CD4-positive, alpha-beta T cell treated with Interleukin-15 for 1 hour (primary cell): ENCODE results near the gene RTP3.

Source experiments
- DNase-seq: peaks from one replicate; pipeline ENCODE4 v3.0.0-alpha.2; 2020

RTP3 gene

DNA sequence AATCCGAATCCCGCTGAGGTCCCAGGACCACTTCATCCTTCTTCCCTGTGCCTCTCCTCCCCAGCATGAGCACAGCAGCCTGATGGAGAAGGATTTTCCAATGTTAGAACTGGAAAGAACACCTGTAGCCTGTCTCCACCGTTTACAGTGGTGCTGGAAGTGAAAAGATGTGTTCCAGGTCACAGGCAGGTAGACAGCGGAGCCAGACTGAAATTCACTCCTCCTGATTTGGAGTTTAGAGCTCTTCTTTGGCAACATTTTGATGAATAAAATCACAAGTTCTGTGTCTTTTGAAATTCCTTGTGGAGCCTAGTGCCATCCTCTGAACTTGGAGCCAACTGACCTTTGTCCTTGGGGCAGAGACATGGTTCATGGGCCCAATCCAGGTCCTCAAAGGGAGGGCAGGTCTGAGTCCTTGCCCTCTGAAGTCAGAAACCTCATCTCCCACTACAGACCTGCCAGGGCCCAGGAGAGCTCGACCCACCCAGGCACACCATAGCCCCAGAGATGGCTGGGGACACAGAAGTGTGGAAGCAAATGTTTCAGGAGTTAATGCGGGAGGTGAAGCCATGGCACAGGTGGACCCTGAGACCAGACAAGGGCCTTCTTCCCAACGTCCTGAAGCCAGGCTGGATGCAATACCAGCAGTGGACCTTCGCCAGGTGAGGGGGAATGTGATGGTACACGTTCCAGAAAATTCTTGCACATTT, at the start of gene RTP3:
RTP3 (plus strand) TSS at position 421 of the 710 bp plus-strand sequence; CDS start at position 508, 87 bp downstream.
- DNase-seq = no peak

DNA sequence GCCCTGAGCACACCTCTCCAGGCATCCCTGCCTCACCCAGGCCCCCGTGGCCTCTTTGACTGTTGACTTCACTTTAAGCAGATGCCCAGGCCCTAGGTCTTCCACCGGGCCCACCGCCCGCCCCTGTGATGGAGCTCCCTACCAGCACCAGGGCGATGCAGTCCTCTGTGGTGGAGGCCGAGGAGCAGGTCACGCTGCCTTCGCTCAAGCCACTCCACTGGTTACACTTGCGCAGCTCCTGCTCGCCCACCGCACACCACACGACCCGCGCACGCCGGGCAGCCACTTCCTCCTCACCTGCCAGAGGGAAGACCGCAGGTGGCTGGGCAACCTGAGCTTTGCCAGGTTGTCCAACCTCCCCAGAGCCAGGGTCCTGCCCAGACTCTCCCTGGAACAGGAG, 49.1 kb upstream of the RTP3 start:
- no peak for DNase-seq

DNA sequence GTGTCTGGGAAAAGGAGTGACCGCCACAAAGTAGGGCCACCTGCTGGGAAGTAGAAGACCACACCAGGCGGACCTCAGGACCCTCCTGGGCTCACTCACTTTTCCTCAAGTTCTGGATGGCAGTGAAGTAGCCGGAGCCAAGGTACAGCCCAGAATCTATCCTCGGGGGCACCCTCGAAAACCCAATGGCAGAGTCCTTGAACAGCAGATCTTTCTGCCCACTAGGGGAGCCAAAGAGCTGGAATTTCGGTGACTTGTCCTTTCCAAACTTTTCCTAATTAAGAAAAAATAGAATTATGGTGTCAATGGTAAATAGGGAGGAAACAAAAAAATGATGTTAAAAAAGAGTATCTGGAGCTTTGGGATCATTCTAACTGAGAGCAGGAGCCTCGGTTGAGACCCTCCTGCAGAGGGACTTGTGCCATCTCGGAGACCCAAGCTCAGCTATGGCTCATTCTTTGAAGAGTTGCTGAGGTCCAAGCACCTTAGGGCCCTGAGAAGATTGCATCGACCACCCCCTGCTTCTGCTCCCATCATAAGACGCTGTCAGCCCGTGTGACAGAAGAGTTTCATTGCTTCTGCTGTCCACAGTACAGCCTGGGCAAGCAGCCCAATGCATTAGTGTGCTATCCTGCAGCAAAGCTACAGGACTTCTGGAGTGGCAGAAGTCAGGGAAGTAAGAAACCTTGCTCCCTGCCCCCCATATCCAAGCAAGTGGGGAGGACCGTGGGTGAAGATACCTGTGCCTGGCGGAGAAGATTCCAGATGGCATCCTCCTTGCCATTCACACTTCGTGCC, 47.8 kb upstream of the RTP3 start:
- DNase-seq = no peak

DNA sequence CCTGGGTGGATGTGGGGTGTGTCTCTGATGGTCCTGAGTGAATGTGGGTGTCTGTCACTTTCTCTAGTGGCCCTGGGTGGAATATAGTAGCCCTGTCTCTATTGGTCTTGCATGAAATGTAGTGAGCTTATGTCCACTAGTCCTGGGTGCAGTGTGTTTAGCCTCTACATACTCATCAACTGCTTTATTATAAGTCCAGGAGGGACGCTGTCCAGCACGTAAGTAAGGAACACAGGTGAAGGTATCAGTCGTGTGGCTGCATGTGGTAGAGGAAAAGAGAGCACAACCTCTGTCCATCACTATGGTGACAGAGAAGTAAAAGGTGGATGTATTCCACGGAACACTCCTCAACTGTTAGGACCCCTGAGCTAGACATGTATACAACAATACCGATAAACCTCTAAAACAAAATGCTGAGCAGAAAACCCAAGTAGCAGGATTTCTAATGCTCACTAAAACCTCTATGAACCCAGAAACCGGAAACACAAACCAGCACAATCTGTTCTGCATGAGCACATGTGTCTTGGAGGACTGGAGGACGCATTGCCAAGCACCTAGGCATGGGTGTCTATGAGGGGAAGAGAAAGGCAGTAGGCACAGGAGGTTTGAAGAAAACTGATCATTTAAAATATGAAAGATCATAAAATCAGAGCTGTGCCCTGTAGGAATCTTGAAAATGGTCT, 44.1 kb upstream of the RTP3 start:
- no peak for DNase-seq

DNA sequence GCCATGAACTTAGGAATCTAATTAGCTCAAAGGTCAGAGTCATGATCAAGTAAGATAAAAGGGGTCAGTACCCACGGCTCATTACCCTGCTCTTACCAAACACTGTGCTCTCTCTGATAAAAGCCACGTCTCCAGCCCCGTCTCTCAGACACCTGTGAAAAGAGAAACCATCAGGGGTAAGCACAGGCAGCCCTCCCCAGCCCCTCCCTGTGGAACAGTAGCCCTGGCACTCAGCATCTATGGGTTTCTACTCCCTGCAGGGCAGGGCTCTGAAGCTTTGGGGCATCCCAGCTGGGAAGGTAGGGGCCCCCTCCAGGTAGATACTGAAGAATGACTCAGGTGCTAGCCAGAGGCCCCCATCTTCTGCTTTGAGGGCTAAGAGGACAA, 43.6 kb upstream of the RTP3 start:
- DNase-seq = no peak

DNA sequence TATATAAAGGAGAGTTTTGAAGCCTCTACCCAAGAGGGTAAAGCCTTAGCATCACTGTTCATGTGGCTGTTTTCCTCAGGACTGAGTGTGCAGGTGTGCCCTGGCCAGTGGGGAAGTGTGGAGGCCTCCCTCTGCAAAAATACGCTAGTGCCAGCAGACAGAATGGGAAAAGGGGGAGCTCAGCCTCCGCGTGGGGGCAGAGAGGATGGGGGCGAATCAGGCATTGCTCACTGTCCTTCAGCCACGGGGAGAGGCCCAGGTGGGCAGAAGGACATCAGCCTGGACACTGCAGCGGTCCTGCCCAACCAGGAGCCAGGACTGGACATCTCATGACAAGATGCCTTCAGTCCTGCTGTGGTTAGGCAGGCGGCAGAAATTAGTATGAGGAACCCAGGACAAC, 43.2 kb upstream of the RTP3 start:
- DNase-seq = no peak

DNA sequence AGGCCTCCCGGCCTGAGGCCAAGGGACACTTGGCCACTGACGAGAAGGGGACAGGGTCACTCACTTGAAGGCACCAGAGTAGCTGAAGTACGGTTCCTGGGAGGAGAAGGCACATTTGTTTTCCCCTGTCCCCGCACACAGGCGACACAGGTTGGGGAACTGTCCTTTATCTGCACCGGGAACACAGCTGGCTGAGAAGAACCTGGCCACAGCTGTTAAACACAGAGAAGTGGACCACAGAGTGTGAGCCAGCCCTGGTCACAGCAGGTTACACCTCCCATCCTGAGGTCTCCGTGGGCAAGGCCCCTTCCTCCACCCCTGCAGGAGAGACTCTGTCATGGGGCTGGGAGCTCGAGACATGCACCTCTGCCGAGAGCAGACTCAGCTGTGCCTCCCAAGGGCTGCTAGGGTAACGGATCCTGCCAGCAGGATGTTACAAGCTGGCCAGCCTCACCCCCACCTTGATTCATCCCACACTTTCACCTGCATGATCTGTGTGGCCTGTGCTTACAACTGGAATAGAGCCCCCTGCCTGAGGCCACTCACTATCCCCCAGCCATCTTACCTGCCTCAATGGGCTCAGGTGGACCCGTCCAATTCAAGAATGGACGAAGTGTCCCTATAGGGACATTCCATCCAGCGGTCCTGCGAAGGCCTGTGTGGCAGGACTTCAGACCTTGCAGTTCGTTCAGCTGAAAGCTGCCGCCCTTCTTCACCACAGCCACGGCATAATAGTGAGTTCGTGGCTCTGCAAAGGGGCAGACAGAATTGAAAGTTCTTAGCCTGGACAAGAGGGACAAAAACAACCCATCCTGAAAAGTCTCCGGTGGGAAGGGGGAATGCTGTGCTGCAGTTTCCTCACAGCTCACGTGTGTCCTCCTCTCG, 42.3 kb upstream of the RTP3 start:
- DNase-seq = no peak

DNA sequence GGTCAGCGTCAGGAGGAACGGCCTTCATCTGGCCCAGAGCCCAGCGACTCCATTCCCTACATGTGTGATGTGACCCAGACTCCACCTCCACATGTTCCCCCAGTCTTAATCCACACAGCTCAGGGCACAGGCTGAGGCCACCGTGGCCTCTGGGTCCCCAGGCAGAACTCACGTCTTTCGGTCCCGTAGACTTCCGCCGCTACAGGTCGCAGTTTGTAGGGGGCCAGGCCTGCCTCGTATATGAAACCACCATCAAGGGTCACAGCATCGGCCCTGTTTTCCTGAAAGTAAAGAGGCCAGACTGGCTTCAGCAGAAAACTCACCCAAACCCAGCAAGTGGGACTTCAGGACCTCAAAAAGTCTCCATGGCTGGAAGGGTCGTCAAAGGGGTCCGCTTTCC, 41.7 kb upstream of the RTP3 start:
- DNase-seq = no peak

DNA sequence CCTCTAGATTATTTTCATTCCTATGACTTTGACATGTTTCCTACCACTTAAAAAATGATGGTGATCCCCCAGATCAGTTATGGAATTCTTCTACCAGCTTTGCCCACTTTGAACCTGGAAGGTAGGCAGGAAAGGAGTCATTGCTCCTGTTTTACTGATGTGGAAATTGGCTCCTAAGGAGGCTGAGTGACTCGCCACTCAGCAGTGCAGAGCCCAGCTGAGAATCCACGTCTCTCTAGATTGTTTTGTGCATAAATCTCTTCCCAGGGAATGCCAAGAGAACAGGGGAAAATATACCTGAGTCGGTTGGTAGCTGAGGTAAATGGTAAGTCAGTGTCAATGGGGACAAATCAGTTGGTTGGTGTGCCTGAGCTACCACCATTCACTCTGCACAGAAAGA, 37.7 kb upstream of the RTP3 start:
- no peak for DNase-seq

DNA sequence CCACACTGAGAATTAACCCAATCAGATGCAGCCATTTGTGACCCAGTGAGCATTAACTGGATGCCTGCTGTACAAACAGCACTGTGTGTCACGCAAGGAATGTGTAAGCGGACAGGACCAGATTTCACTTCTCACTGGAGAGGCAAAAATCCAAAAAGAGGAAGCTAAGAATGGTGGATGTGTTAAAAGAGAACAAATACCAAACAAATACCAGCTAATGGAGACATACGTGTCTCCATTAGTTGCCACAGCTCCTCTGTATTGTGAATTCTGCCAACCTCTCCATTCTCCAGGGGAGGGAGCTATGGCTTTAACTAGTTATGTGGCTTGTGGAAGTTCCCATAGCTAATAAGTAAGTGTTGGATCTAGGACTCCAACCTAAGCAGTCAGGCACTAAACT, 35.7 kb upstream of the RTP3 start:
- no peak for DNase-seq

DNA sequence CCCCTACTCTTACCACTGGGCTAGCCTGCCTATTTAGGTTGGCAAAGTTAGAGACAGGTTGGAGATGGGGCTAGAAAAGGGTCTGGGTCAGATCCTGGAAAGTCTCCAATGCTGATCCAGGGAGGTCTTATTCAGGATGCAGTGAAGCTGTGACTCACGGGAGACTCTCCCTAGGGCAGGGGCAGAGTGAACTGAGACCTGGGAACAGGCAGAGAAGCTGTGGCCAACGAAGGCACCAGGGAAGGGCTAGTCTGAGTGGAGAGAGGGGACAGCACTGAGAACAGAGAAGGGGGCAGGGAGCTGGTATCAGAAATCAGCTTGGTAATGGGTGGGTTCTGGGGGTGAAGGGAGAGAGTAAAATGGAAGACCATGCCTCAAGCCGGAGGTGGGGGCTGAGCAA, 35.3 kb upstream of the RTP3 start:
- no peak for DNase-seq

DNA sequence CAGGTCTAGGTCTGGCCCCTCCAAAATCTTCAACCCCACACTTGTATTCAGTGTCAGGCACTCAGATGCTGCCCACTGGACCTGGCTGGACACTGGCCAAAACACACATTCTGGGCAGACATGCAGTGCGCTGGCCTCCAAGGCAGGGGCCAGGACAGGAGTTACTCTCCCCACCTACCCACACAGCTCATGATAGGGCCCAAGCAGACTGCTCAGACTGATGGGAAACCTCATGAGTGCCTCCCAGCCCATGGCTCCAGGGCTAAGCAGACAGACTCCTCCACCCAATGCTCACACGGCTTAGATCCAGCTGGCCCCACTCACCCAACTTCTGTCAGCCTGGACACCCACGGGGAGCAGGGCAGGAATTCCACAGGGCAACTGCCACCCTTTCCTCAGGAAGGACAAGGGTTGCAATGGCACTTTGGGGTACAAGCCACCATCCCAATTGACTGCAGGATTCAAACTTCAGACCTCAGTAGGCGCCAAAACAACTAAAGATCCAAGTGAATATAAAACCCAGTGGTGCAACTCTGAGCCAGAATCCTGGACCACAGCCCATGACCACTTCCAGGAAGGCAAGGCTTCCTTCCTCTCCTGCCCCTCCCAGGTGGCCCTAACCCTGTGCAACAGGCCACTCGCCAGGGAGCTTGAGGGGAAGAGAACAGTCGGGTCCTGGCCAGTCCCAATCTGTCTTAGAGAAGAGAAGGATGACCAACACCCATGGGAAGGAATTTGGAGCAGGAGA, 34.5 kb upstream of the RTP3 start:
- DNase-seq = no peak

DNA sequence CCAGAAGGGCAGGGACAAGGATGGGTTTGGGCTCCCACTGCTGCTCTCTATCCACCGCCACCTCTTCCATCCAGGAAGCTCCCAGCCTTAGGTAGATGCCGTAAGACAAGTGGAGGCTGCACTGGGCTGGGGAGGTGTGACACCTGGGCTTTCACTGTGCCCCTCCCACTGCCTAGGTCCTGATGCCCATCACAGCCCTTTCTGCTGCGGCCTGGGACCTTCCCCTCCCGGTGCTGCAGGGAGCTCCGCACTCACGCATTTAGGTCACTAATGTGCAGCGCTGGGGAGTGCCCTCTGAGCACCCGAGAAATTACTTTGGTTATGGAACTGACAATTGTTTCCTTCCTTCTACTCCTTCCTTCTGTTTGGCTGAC, 33.9 kb upstream of the RTP3 start:
- DNase-seq = no peak

DNA sequence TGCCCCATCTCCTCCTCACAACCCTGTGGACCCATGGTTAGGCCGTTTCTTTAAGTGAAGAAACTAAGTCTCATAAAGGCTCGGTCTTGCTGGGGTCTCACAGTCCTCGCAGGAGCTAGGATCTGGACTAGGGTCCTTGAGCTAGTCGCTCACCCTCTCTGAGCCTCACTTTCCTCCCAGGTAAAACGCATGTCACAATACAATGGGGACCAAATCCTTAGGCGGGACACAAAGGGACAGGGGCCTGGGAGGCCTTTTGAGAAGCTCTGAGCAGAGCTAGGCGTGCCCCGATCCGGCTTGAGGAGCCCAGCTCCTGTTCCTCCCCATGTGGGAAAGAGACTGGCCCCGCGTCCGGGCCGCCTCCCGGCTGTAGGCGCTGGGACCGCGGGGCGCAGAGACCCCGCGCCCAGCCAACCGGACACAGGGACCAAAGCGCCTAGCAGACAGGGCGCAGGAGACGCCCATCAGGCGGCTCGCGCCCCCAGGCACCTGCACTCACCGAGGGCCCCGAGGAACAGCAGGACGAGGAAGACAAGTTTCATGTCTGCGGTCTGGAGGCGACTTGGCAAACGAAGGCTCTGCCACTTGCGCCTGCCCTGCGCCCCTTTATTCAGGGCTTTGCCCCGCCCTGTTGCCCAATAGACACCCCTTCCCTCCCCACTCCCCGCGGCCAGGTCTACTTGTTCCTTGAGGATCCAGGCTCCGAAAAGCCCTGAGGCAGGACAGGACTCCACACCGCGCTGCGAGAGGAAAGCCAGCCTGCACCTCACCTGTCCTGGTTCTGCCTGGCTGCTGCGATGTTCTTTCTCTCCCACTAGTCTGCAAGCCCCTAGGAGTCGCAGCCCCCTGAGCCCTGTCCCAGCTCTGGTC, 33.2 kb upstream of the RTP3 start, which contains the start of gene LTF:
LTF (minus strand) TSS at position 580 of the 870 bp plus-strand sequence; CDS start at position 542, 38 bp downstream.
- DNase-seq = no peak

DNA sequence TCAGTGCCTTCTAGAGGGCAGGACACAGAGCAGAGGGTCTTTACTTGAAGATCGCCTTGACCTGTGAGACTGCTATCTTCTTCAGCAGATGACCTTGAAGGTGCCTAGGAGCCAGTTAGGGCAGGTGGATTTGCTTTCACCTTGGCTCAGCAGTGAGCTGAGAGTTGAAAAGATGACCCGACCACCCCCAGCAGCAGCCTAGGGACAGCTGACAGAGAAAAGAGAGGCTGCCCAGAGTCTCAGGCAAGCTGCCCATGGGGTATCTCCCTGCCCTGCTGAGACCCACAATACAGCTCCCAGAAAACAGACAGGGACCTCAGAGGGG, 32.6 kb upstream of the RTP3 start:
- no peak for DNase-seq

DNA sequence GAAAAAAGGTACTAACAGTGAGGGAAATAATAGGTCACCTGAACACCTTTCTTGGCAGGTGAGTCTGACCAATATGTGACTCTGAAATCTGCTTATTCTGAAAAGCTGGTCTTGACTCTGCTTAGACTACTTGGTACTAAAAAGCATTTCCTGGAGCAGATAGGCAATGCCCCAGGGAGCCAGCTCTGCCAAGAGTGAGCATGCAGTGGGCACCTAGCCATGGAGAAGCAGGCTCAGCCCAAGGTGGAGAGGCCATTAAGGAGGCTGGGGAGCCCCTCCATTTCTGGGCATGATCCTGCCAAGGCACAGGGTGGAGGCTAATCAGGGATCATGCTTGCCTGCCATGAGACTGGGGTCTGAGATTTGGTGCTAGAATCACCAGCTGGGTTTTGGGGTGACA, 31.5 kb upstream of the RTP3 start:
- DNase-seq = no peak

DNA sequence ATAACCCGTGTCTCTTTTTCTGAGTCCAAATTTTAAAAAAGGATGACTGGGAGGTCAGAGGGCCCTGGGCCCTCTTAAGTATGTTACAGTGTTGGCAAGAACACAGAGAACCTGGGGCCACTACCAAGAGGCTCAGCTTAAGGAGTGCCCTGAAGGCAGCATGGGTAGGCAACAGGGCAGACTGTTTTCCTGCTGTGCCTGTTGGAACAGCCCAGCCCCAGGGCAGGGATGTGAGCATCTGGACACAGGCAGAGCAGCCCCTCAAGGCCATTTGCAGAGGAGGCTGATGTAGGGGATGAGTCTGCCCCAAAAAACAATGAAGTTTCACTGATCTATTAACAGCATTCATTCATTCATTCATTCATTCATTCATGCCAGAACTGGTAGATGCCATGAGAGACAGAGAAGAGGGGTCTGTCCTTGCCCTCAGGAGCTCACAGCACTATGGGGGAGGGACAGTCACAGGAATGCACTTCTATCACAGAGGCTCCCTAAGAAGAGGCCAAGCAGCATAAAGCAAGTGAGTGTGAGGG, 30.8 kb upstream of the RTP3 start:
- no peak for DNase-seq

DNA sequence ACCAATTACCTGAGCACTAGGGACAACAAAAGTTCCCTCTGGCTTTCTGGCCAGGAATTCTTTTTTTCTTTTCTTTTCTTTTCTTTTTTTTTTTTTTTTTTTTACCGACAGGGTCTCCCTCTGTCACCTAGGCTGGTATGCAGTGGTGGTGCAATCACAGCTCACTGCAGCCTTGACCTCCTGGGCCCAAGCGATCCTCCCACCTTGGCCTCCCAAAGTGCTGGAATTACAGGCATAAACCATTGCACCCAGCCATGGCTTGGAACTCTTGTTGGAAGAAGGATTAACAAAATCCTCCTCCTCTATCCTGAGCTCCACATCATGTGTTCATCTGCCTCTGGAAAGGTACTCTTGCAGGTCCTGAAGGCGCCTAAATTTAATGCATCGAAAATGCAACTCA, 30.2 kb upstream of the RTP3 start:
- no peak for DNase-seq

DNA sequence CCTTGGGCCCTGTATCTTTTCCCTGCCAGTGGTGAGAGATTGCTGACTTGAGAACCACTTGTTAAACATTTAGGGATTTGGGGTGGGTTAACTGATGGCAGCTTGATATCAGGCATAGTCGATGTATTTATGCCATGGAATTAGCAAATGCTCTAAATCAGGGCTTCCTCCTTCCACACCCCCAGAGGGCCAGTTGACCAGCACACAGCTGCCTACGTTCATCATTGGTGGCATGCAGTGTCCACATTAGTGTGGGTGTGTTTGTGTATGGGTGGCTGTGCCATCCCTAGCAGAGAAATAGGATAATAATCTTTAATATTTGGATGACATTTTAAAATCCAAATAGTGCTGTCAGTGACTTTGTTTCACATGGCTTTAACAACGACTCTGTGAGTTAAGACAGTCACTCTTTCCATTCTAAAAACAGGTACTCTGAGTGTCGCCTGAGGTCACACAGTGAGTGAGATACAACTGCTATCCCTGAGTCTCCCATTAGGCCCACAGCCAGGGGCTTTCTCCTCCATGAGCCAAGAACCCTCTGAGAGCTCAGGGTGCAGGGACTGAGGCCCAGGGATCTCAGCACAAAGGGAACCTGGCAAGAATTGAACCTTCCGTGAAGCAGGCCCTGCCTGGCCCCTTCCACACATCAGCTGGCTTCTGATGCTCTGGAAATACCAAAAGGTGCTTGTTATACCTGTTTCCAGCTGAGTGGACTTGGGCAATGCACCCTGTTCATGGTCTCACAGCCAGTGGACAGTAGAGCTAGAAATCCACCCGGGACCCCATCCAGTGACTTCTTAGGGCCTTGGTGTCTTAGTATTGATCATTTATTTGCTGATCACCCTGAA, 28.8 kb upstream of the RTP3 start:
- DNase-seq = no peak
